ENCODE measurements around the gene TLR9.

TLR9 gene

GRCh38 chr3:52190294-52191074, 35.0 kb downstream of the TLR9 start:
- Histone ChIP-seq H3K36me3 (ENCODE audit: control insufficient read depth, insufficient read depth, low read length) (no peaks in the 10 kb centered on the region), H3K4me3 (ENCODE audit: extremely low read depth, insufficient read depth, low read length, poor library complexity, severe bottlenecking) (no peak overlapping the region), H3K9me3 (ENCODE audit: control insufficient read depth, low read length) (no peaks in the 10 kb centered on the region), H3K27ac (ENCODE audit: low read depth, low read length, severe bottlenecking) (no peak overlapping the region), H3K4me1 (ENCODE audit: control insufficient read depth, insufficient read depth, low read length, poor library complexity, severe bottlenecking) (no peaks in the 10 kb centered on the region)
- 93 to 100% methylated on average over 4 to 6 of the region's 9 CpGs for WGBS, 2 experiments (ENCODE audit: insufficient coverage in 2 of 2)

- Histone ChIP-seq H3K4me1 (ENCODE audit: control insufficient read depth, insufficient read depth, low read length, poor library complexity, severe bottlenecking) (no peaks in the 10 kb centered on the region), H3K36me3 (ENCODE audit: control insufficient read depth, insufficient read depth, low read length) (no peaks in the 10 kb centered on the region), H3K4me3 (ENCODE audit: extremely low read depth, insufficient read depth, low read length, poor library complexity, severe bottlenecking) (no peak overlapping the region), H3K27ac (ENCODE audit: low read depth, low read length, severe bottlenecking) (no peak overlapping the region), H3K9me3 (ENCODE audit: control insufficient read depth, low read length) (no peaks in the 10 kb centered on the region)
- 57 to 100% methylated on average over 1 of the region's 1 CpG for WGBS, 2 experiments (ENCODE audit: insufficient coverage in 2 of 2)
Measured at GRCh38 chr3:52188556-52188955, 36.9 kb downstream of the TLR9 start.

- H3K4me1 ChIP-seq (ENCODE audit: control insufficient read depth, insufficient read depth, low read length, poor library complexity, severe bottlenecking), result no peaks in the 10 kb centered on the region
- no peak overlapping the region for H3K27ac ChIP-seq (ENCODE audit: low read depth, low read length, severe bottlenecking)
- no peaks in the 10 kb centered on the region for H3K36me3 ChIP-seq (ENCODE audit: control insufficient read depth, insufficient read depth, low read length)
- H3K4me3 ChIP-seq (ENCODE audit: extremely low read depth, insufficient read depth, low read length, poor library complexity, severe bottlenecking), result no peak overlapping the region
- 93 to 100% methylated on average over 1 to 5 of the region's 9 CpGs for WGBS, 2 experiments (ENCODE audit: insufficient coverage in 2 of 2)
- H3K9me3 ChIP-seq (ENCODE audit: control insufficient read depth, low read length), result no peaks in the 10 kb centered on the region
Measured at GRCh38 chr3:52186729-52187128, 38.7 kb downstream of the TLR9 start.

GRCh38 chr3:52185837-52186236, 39.6 kb downstream of the TLR9 start:
- 100% methylated on average over 3 of the region's 3 CpGs for WGBS, 2 experiments (ENCODE audit: insufficient coverage in 2 of 2)
- H3K4me1 ChIP-seq (ENCODE audit: control insufficient read depth, insufficient read depth, low read length, poor library complexity, severe bottlenecking), result no peaks in the 10 kb centered on the region

GRCh38 chr3:52185311-52185710, 40.1 kb downstream of the TLR9 start:
- H3K9me3 ChIP-seq (ENCODE audit: control insufficient read depth, low read length), result no peaks in the 10 kb centered on the region
- no peak overlapping the region for H3K4me3 ChIP-seq (ENCODE audit: extremely low read depth, insufficient read depth, low read length, poor library complexity, severe bottlenecking)
- H3K36me3 ChIP-seq (ENCODE audit: control insufficient read depth, insufficient read depth, low read length), result no peaks in the 10 kb centered on the region
- 95 to 96% methylated on average over 6 of the region's 6 CpGs for WGBS, 2 experiments (ENCODE audit: insufficient coverage in 2 of 2)
- H3K27ac ChIP-seq (ENCODE audit: low read depth, low read length, severe bottlenecking), result no peak overlapping the region
- H3K4me1 ChIP-seq (ENCODE audit: control insufficient read depth, insufficient read depth, low read length, poor library complexity, severe bottlenecking), result no peaks in the 10 kb centered on the region

More at GRCh38 chr3:52185837-52186236, 39.6 kb downstream of the TLR9 start:
- H3K4me3 ChIP-seq (ENCODE audit: extremely low read depth, insufficient read depth, low read length, poor library complexity, severe bottlenecking), result no peak overlapping the region
- no peaks in the 10 kb centered on the region for H3K9me3 ChIP-seq (ENCODE audit: control insufficient read depth, low read length)
- H3K36me3 ChIP-seq (ENCODE audit: control insufficient read depth, insufficient read depth, low read length), result no peaks in the 10 kb centered on the region
- H3K27ac ChIP-seq (ENCODE audit: low read depth, low read length, severe bottlenecking), result no peak overlapping the region

- H3K27ac ChIP-seq (ENCODE audit: low read depth, low read length, severe bottlenecking), result no peak overlapping the region
- no peaks in the 10 kb centered on the region for H3K36me3 ChIP-seq (ENCODE audit: control insufficient read depth, insufficient read depth, low read length)
- H3K4me3 ChIP-seq (ENCODE audit: extremely low read depth, insufficient read depth, low read length, poor library complexity, severe bottlenecking), result no peak overlapping the region
- WGBS, 2 experiments (ENCODE audit: insufficient coverage in 2 of 2), result 83 to 86% methylated on average over 8 of the region's 8 CpGs
- H3K9me3 ChIP-seq (ENCODE audit: control insufficient read depth, low read length), result no peaks in the 10 kb centered on the region
- no peaks in the 10 kb centered on the region for H3K4me1 ChIP-seq (ENCODE audit: control insufficient read depth, insufficient read depth, low read length, poor library complexity, severe bottlenecking)
Measured at GRCh38 chr3:52184690-52185089, 40.8 kb downstream of the TLR9 start.

- H3K36me3 ChIP-seq (ENCODE audit: control insufficient read depth, insufficient read depth, low read length), result no peaks in the 10 kb centered on the region
- no peak overlapping the region for H3K27ac ChIP-seq (ENCODE audit: low read depth, low read length, severe bottlenecking)
- no peaks in the 10 kb centered on the region for H3K9me3 ChIP-seq (ENCODE audit: control insufficient read depth, low read length)
- H3K4me1 ChIP-seq (ENCODE audit: control insufficient read depth, insufficient read depth, low read length, poor library complexity, severe bottlenecking), result no peaks in the 10 kb centered on the region
- WGBS, 2 experiments (ENCODE audit: insufficient coverage in 2 of 2), result 88 to 100% methylated on average over 2 to 3 of the region's 7 CpGs
- no peak overlapping the region for H3K4me3 ChIP-seq (ENCODE audit: extremely low read depth, insufficient read depth, low read length, poor library complexity, severe bottlenecking)
Measured at GRCh38 chr3:52183786-52184445, 41.5 kb downstream of the TLR9 start.

GRCh38 chr3:52182691-52183090, 42.8 kb downstream of the TLR9 start:
- no peaks in the 10 kb centered on the region for H3K36me3 ChIP-seq (ENCODE audit: control insufficient read depth, insufficient read depth, low read length)
- WGBS, 2 experiments (ENCODE audit: insufficient coverage in 2 of 2), result 93 to 100% methylated on average over 3 to 4 of the region's 4 CpGs

GRCh38 chr3:52182196-52182595, 43.2 kb downstream of the TLR9 start:
- Histone ChIP-seq H3K36me3 (ENCODE audit: control insufficient read depth, insufficient read depth, low read length) (no peaks in the 10 kb centered on the region), H3K4me1 (ENCODE audit: control insufficient read depth, insufficient read depth, low read length, poor library complexity, severe bottlenecking) (no peaks in the 10 kb centered on the region), H3K27ac (ENCODE audit: low read depth, low read length, severe bottlenecking) (no peak overlapping the region), H3K9me3 (ENCODE audit: control insufficient read depth, low read length) (no peaks in the 10 kb centered on the region), H3K4me3 (ENCODE audit: extremely low read depth, insufficient read depth, low read length, poor library complexity, severe bottlenecking) (no peak overlapping the region)
- 89 to 93% methylated on average over 4 to 5 of the region's 5 CpGs for WGBS, 2 experiments (ENCODE audit: insufficient coverage in 2 of 2)

More at GRCh38 chr3:52182691-52183090, 42.8 kb downstream of the TLR9 start:
- Histone ChIP-seq H3K9me3 (ENCODE audit: control insufficient read depth, low read length) (no peaks in the 10 kb centered on the region), H3K4me3 (ENCODE audit: extremely low read depth, insufficient read depth, low read length, poor library complexity, severe bottlenecking) (no peak overlapping the region), H3K27ac (ENCODE audit: low read depth, low read length, severe bottlenecking) (no peak overlapping the region), H3K4me1 (ENCODE audit: control insufficient read depth, insufficient read depth, low read length, poor library complexity, severe bottlenecking) (no peaks in the 10 kb centered on the region)

- WGBS, 2 experiments (ENCODE audit: insufficient coverage in 2 of 2), result 67 to 78% methylated on average over 4 of the region's 4 CpGs
- no peaks in the 10 kb centered on the region for H3K9me3 ChIP-seq (ENCODE audit: control insufficient read depth, low read length)
- no peak overlapping the region for H3K4me3 ChIP-seq (ENCODE audit: extremely low read depth, insufficient read depth, low read length, poor library complexity, severe bottlenecking)
- no peaks in the 10 kb centered on the region for H3K4me1 ChIP-seq (ENCODE audit: control insufficient read depth, insufficient read depth, low read length, poor library complexity, severe bottlenecking)
- no peaks in the 10 kb centered on the region for H3K36me3 ChIP-seq (ENCODE audit: control insufficient read depth, insufficient read depth, low read length)
- H3K27ac ChIP-seq (ENCODE audit: low read depth, low read length, severe bottlenecking), result no peak overlapping the region
Measured at GRCh38 chr3:52181543-52181942, 43.9 kb downstream of the TLR9 start.

- no peaks in the 10 kb centered on the region for H3K4me1 ChIP-seq (ENCODE audit: control insufficient read depth, insufficient read depth, low read length, poor library complexity, severe bottlenecking)
- H3K9me3 ChIP-seq (ENCODE audit: control insufficient read depth, low read length), result no peaks in the 10 kb centered on the region
- H3K36me3 ChIP-seq (ENCODE audit: control insufficient read depth, insufficient read depth, low read length), result no peaks in the 10 kb centered on the region
- H3K27ac ChIP-seq (ENCODE audit: low read depth, low read length, severe bottlenecking), result no peak overlapping the region
- H3K4me3 ChIP-seq (ENCODE audit: extremely low read depth, insufficient read depth, low read length, poor library complexity, severe bottlenecking), result no peak overlapping the region
- WGBS, 2 experiments (ENCODE audit: insufficient coverage in 2 of 2), result 90 to 100% methylated on average over 1 of the region's 1 CpG
Measured at GRCh38 chr3:52178537-52178936, 46.9 kb downstream of the TLR9 start.
